ENCODE measurements around the gene SCTR. TPM values are rescaled to one million over a fixed set of nuclear protein-coding genes. Genes with fewer than 3 reads are reported as not detected.

SCTR gene
- total and polyA plus RNA-seq, 2 of the 8 experiments (the other 6 are each of a cell fraction or from before 2014, with no cell fraction given) = 0.15 TPM; not detected in 1

DNA sequence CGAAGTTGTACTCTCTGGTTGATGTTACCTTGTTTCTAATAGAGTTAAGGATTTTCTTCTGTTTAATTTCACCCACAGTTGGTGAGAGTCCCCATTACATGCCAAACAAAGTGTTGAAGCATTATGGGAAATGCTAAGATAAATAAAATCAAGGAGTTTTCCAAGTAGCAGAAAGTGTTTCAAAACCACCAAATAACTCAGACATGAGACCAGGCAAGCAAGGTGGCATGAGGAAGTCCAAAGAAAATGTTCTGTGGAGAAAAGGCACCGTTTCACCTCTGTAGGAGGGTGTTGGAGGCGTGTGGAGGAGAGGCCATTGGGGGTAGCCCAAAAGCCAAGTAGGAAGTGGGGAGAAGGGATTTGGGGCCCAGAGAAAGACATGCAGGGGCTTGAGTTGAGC is 28.6 kb upstream of the SCTR start (continued):
- TF ChIP-seq, protein P1, sequence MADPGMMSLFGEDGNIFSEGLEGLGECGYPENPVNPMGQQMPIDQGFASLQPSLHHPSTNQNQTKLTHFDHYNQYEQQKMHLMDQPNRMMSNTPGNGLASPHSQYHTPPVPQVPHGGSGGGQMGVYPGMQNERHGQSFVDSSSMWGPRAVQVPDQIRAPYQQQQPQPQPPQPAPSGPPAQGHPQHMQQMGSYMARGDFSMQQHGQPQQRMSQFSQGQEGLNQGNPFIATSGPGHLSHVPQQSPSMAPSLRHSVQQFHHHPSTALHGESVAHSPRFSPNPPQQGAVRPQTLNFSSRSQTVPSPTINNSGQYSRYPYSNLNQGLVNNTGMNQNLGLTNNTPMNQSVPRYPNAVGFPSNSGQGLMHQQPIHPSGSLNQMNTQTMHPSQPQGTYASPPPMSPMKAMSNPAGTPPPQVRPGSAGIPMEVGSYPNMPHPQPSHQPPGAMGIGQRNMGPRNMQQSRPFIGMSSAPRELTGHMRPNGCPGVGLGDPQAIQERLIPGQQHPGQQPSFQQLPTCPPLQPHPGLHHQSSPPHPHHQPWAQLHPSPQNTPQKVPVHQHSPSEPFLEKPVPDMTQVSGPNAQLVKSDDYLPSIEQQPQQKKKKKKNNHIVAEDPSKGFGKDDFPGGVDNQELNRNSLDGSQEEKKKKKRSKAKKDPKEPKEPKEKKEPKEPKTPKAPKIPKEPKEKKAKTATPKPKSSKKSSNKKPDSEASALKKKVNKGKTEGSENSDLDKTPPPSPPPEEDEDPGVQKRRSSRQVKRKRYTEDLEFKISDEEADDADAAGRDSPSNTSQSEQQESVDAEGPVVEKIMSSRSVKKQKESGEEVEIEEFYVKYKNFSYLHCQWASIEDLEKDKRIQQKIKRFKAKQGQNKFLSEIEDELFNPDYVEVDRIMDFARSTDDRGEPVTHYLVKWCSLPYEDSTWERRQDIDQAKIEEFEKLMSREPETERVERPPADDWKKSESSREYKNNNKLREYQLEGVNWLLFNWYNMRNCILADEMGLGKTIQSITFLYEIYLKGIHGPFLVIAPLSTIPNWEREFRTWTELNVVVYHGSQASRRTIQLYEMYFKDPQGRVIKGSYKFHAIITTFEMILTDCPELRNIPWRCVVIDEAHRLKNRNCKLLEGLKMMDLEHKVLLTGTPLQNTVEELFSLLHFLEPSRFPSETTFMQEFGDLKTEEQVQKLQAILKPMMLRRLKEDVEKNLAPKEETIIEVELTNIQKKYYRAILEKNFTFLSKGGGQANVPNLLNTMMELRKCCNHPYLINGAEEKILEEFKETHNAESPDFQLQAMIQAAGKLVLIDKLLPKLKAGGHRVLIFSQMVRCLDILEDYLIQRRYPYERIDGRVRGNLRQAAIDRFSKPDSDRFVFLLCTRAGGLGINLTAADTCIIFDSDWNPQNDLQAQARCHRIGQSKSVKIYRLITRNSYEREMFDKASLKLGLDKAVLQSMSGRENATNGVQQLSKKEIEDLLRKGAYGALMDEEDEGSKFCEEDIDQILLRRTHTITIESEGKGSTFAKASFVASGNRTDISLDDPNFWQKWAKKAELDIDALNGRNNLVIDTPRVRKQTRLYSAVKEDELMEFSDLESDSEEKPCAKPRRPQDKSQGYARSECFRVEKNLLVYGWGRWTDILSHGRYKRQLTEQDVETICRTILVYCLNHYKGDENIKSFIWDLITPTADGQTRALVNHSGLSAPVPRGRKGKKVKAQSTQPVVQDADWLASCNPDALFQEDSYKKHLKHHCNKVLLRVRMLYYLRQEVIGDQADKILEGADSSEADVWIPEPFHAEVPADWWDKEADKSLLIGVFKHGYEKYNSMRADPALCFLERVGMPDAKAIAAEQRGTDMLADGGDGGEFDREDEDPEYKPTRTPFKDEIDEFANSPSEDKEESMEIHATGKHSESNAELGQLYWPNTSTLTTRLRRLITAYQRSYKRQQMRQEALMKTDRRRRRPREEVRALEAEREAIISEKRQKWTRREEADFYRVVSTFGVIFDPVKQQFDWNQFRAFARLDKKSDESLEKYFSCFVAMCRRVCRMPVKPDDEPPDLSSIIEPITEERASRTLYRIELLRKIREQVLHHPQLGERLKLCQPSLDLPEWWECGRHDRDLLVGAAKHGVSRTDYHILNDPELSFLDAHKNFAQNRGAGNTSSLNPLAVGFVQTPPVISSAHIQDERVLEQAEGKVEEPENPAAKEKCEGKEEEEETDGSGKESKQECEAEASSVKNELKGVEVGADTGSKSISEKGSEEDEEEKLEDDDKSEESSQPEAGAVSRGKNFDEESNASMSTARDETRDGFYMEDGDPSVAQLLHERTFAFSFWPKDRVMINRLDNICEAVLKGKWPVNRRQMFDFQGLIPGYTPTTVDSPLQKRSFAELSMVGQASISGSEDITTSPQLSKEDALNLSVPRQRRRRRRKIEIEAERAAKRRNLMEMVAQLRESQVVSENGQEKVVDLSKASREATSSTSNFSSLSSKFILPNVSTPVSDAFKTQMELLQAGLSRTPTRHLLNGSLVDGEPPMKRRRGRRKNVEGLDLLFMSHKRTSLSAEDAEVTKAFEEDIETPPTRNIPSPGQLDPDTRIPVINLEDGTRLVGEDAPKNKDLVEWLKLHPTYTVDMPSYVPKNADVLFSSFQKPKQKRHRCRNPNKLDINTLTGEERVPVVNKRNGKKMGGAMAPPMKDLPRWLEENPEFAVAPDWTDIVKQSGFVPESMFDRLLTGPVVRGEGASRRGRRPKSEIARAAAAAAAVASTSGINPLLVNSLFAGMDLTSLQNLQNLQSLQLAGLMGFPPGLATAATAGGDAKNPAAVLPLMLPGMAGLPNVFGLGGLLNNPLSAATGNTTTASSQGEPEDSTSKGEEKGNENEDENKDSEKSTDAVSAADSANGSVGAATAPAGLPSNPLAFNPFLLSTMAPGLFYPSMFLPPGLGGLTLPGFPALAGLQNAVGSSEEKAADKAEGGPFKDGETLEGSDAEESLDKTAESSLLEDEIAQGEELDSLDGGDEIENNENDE (IDR thresholded peaks at IDR 0.05; ENCODE audit: insufficient replicate concordance, low read length) = no peak
- TF ChIP-seq TAF7 (optimal IDR thresholded peaks at IDR 0.05; ENCODE audit: borderline replicate concordance, low read depth, low read length) = no peak
- TF ChIP-seq CHD1 (IDR thresholded peaks at IDR 0.05; ENCODE audit: low read depth, low read length) = no peak
- TF ChIP-seq SIN3A (conservative IDR thresholded peaks at IDR 0.05 in 1 of 2, IDR thresholded peaks at IDR 0.05 in 1 of 2; ENCODE audit: low read depth in 1 of 2, low read length in 2 of 2) = no peak
- TF ChIP-seq HDAC2 (IDR thresholded peaks at IDR 0.05; ENCODE audit: borderline replicate concordance in 1 of 2, low read depth in 2 of 2, low read length in 2 of 2) = no peak
- no peak for TF ChIP-seq SRF (IDR thresholded peaks at IDR 0.05; ENCODE audit: low read depth, low read length)
- no peak for TF ChIP-seq ASH2L (IDR thresholded peaks at IDR 0.05; ENCODE audit: low read length)
- no peak for TF ChIP-seq RAD21 (IDR thresholded peaks at IDR 0.05 in 1 of 2, conservative IDR thresholded peaks at IDR 0.05 in 1 of 2; ENCODE audit: low read depth in 2 of 2, low read length in 2 of 2)
- TF ChIP-seq KDM5A (IDR thresholded peaks at IDR 0.05; ENCODE audit: low read length) = no peak
- no peak for TF ChIP-seq CREB1 (IDR thresholded peaks at IDR 0.05)
- no peak for TF ChIP-seq TBP (IDR thresholded peaks at IDR 0.05; ENCODE audit: low read depth, low read length)
- no peak for TF ChIP-seq POLR2A (IDR thresholded peaks at IDR 0.05; ENCODE audit: control extremely low read depth in 1 of 2, low read depth in 2 of 2, low read length in 2 of 2)

Measured in H1 (cell line).